Measurements from ENCODE around the gene SLC35F1. TPM values are rescaled to one million over a fixed set of nuclear protein-coding genes. Genes with fewer than 3 reads are reported as not detected.

SLC35F1 gene
- total and polyA plus RNA-seq, 2 donors = 0.92 to 9.1 TPM

- H3K36me3 ChIP-seq (ENCODE audit: insufficient read depth) = no peaks in the 10 kb centered on the region
- 93% methylated on average over 2 of the region's 2 CpGs for WGBS
- DNase-seq (ENCODE audit: extremely low spot score) = no peak
Observed at GRCh38 chr6:118216751-118217150, 309.7 kb downstream of the SLC35F1 start.

GRCh38 chr6:118218156-118218555 is 311.1 kb downstream of the SLC35F1 start:
- H3K4me3 ChIP-seq (ENCODE audit: low read depth, low read length) = no peak overlapping the region
- no peak for DNase-seq (ENCODE audit: extremely low spot score)
- 59% methylated on average over 2 of the region's 2 CpGs for WGBS
- no peaks in the 10 kb centered on the region for H3K4me1 ChIP-seq (ENCODE audit: insufficient read depth)
- H3K27ac ChIP-seq (ENCODE audit: low read depth) = no peak overlapping the region
- H3K36me3 ChIP-seq (ENCODE audit: insufficient read depth) = no peaks in the 10 kb centered on the region

More at GRCh38 chr6:118216751-118217150, 309.7 kb downstream of the SLC35F1 start:
- H3K27ac ChIP-seq (ENCODE audit: low read depth) = no peak overlapping the region
- no peak overlapping the region for H3K4me3 ChIP-seq (ENCODE audit: low read depth, low read length)
- H3K4me1 ChIP-seq (ENCODE audit: insufficient read depth) = no peaks in the 10 kb centered on the region

- H3K27ac ChIP-seq (ENCODE audit: low read depth) = no peak overlapping the region
- no peaks in the 10 kb centered on the region for H3K36me3 ChIP-seq (ENCODE audit: insufficient read depth)
- DNase-seq (ENCODE audit: extremely low spot score) = no peak
- WGBS = 72% methylated on average over 2 of the region's 2 CpGs
- H3K4me1 ChIP-seq (ENCODE audit: insufficient read depth) = no peaks in the 10 kb centered on the region
- H3K4me3 ChIP-seq (ENCODE audit: low read depth, low read length) = no peak overlapping the region
Observed at GRCh38 chr6:118220429-118221128, 313.5 kb downstream of the SLC35F1 start.

- no peak overlapping the region for H3K27ac ChIP-seq (ENCODE audit: low read depth)
- H3K4me1 ChIP-seq (ENCODE audit: insufficient read depth) = no peaks in the 10 kb centered on the region
- DNase-seq (ENCODE audit: extremely low spot score) = no peak
- WGBS = 72% methylated on average over 3 of the region's 3 CpGs
- no peak overlapping the region for H3K4me3 ChIP-seq (ENCODE audit: low read depth, low read length)
- no peaks in the 10 kb centered on the region for H3K36me3 ChIP-seq (ENCODE audit: insufficient read depth)
Observed at GRCh38 chr6:118223316-118223715, 316.3 kb downstream of the SLC35F1 start.

- DNase-seq (ENCODE audit: extremely low spot score) = no peak
- Histone ChIP-seq H3K27ac (ENCODE audit: low read depth) (no peak overlapping the region), H3K36me3 (ENCODE audit: insufficient read depth) (no peaks in the 10 kb centered on the region), H3K4me3 (ENCODE audit: low read depth, low read length) (no peak overlapping the region), H3K4me1 (ENCODE audit: insufficient read depth) (no peaks in the 10 kb centered on the region)
- 42% methylated on average over 3 of the region's 3 CpGs for WGBS
Observed at GRCh38 chr6:118228886-118229285, 321.8 kb downstream of the SLC35F1 start.

- WGBS = 92% methylated on average over 1 of the region's 1 CpG
- H3K27ac ChIP-seq (ENCODE audit: low read depth) = no peak overlapping the region
- DNase-seq (ENCODE audit: extremely low spot score) = no peak
- no peaks in the 10 kb centered on the region for H3K36me3 ChIP-seq (ENCODE audit: insufficient read depth)
- no peaks in the 10 kb centered on the region for H3K4me1 ChIP-seq (ENCODE audit: insufficient read depth)
- H3K4me3 ChIP-seq (ENCODE audit: low read depth, low read length) = no peak overlapping the region
Observed at GRCh38 chr6:118240878-118241528, 333.9 kb downstream of the SLC35F1 start.

- Histone ChIP-seq H3K27ac (ENCODE audit: low read depth) (no peak overlapping the region), H3K36me3 (ENCODE audit: insufficient read depth) (no peaks in the 10 kb centered on the region), H3K4me3 (ENCODE audit: low read depth, low read length) (no peak overlapping the region), H3K4me1 (ENCODE audit: insufficient read depth) (no peaks in the 10 kb centered on the region)
- no peak for DNase-seq (ENCODE audit: extremely low spot score)
- WGBS = 77% methylated on average over 5 of the region's 5 CpGs
Observed at GRCh38 chr6:118246406-118246805, 339.3 kb downstream of the SLC35F1 start.

- H3K27ac ChIP-seq (ENCODE audit: low read depth) = no peak overlapping the region
- 80% methylated on average over 1 of the region's 1 CpG for WGBS
- no peaks in the 10 kb centered on the region for H3K36me3 ChIP-seq (ENCODE audit: insufficient read depth)
Observed at GRCh38 chr6:118248171-118248570, 341.1 kb downstream of the SLC35F1 start.

GRCh38 chr6:118249680-118250079 is 342.6 kb downstream of the SLC35F1 start:
- no peak overlapping the region for H3K27ac ChIP-seq (ENCODE audit: low read depth)
- no peaks in the 10 kb centered on the region for H3K36me3 ChIP-seq (ENCODE audit: insufficient read depth)
- DNase-seq (ENCODE audit: extremely low spot score) = no peak
- WGBS = 41% methylated on average over 5 of the region's 5 CpGs
- no peak overlapping the region for H3K4me3 ChIP-seq (ENCODE audit: low read depth, low read length)
- no peaks in the 10 kb centered on the region for H3K4me1 ChIP-seq (ENCODE audit: insufficient read depth)

More at GRCh38 chr6:118248171-118248570, 341.1 kb downstream of the SLC35F1 start:
- H3K4me1 ChIP-seq (ENCODE audit: insufficient read depth) = no peaks in the 10 kb centered on the region
- H3K4me3 ChIP-seq (ENCODE audit: low read depth, low read length) = no peak overlapping the region
- DNase-seq (ENCODE audit: extremely low spot score) = no peak

- 95% methylated on average over 1 of the region's 1 CpG for WGBS
- Histone ChIP-seq H3K4me1 (ENCODE audit: insufficient read depth) (no peaks in the 10 kb centered on the region), H3K27ac (ENCODE audit: low read depth) (no peak overlapping the region), H3K36me3 (ENCODE audit: insufficient read depth) (no peaks in the 10 kb centered on the region), H3K4me3 (ENCODE audit: low read depth, low read length) (no peak overlapping the region)
- DNase-seq (ENCODE audit: extremely low spot score) = no peak
Observed at GRCh38 chr6:118252474-118252873, 345.4 kb downstream of the SLC35F1 start.

- no peak for DNase-seq (ENCODE audit: extremely low spot score)
- Histone ChIP-seq H3K4me1 (ENCODE audit: insufficient read depth) (no peaks in the 10 kb centered on the region), H3K4me3 (ENCODE audit: low read depth, low read length) (no peak overlapping the region), H3K36me3 (ENCODE audit: insufficient read depth) (no peaks in the 10 kb centered on the region), H3K27ac (ENCODE audit: low read depth) (no peak overlapping the region)
- WGBS = 70% methylated on average over 3 of the region's 3 CpGs
Observed at GRCh38 chr6:118253741-118254140, 346.7 kb downstream of the SLC35F1 start.

GRCh38 chr6:118260833-118261232 is 353.8 kb downstream of the SLC35F1 start:
- WGBS = 93% methylated on average over 2 of the region's 2 CpGs
- Histone ChIP-seq H3K4me3 (ENCODE audit: low read depth, low read length) (no peak overlapping the region), H3K4me1 (ENCODE audit: insufficient read depth) (no peaks in the 10 kb centered on the region), H3K36me3 (ENCODE audit: insufficient read depth) (no peaks in the 10 kb centered on the region), H3K27ac (ENCODE audit: low read depth) (no peak overlapping the region)
- DNase-seq (ENCODE audit: extremely low spot score) = no peak

- Histone ChIP-seq H3K36me3 (ENCODE audit: insufficient read depth) (no peaks in the 10 kb centered on the region), H3K27ac (ENCODE audit: low read depth) (no peak overlapping the region), H3K4me3 (ENCODE audit: low read depth, low read length) (no peak overlapping the region), H3K4me1 (ENCODE audit: insufficient read depth) (no peaks in the 10 kb centered on the region)
- DNase-seq (ENCODE audit: extremely low spot score) = peak; percentile 15
- WGBS = 14% methylated on average over 2 of the region's 2 CpGs
Observed at GRCh38 chr6:118263921-118264486, 356.9 kb downstream of the SLC35F1 start.

GRCh38 chr6:118269659-118270058 is 362.6 kb downstream of the SLC35F1 start:
- Histone ChIP-seq H3K27ac (ENCODE audit: low read depth) (no peak overlapping the region), H3K36me3 (ENCODE audit: insufficient read depth) (no peaks in the 10 kb centered on the region), H3K4me1 (ENCODE audit: insufficient read depth) (no peaks in the 10 kb centered on the region), H3K4me3 (ENCODE audit: low read depth, low read length) (no peak overlapping the region)
- WGBS = 88% methylated on average over 4 of the region's 4 CpGs
- no peak for DNase-seq (ENCODE audit: extremely low spot score)

Data from urinary bladder (tissue), 4 donors.